Peyer's patch (tissue), 4 donors: ENCODE data around the gene ABCA5.

Source experiments
- CTCF ChIP-seq, 6 experiments: fragments of 450-650 bp in 4 of 6; fragments of 200-600 bp in 2 of 6; sonication (generic) in 1 of 6; IDR thresholded peaks; one replicate each; pipeline ENCODE4 v1.5.1; 2017 to 2019; ENCODE audit warnings: antibody characterized with exemption in 6 of 6, mild to moderate bottlenecking in 3 of 6, moderate library complexity in 1 of 6
- POLR2A ChIP-seq, 2 donors: fragments of 450-650 bp; IDR thresholded peaks; one replicate each; pipeline ENCODE4 v1.5.1; 2017; ENCODE audit warnings: antibody characterized with exemption in 2 of 2, mild to moderate bottlenecking in 2 of 2, moderate library complexity in 2 of 2

GRCh38 chr17:69320908-69321238 is 6.1 kb downstream of the ABCA5 start:
- TF ChIP-seq CTCF (IDR thresholded peaks at IDR 0.05) (no peak), POLR2A (IDR thresholded peaks at IDR 0.05) (no peak)
